ENCODE results near the gene MMP23B. TPM values are rescaled to one million over a fixed set of nuclear protein-coding genes. Genes with fewer than 3 reads are reported as not detected.

MMP23B gene
- total RNA-seq, 4 donors from 2014 or later = 0.62 TPM; not detected in 3

Other genes with a start within 250 kb of the MMP23B start
- 10 to 100 TPM; 35.0 to 91.1 (median 43.7) TPM for gene CCNL2, start 232.8 kb upstream of the MMP23B start, total RNA-seq
- 100 to 1,000 TPM; 167 to 260 (median 203) TPM for gene MRPL20, start 224.9 kb upstream of the MMP23B start, total RNA-seq
- 1 to 10 TPM in 3 of 4 donors, under 1 TPM in 1; 0.16 to 1.8 (median 1.3) TPM for gene ANKRD65, start 210.9 kb upstream of the MMP23B start, total RNA-seq
- gene VWA1, start 196.5 kb upstream of the MMP23B start, total RNA-seq = 1 to 10 TPM; 2.1 to 8.3 (median 6.0) TPM
- gene ATAD3C, start 182.5 kb upstream of the MMP23B start, total RNA-seq = under 1 TPM in 1 of 4 donors, not detected in 3; 0.07 TPM
- 1 to 10 TPM; 3.5 to 7.1 (median 5.9) TPM for gene ATAD3B, start 160.4 kb upstream of the MMP23B start, total RNA-seq
- gene ATAD3A, start 120.0 kb upstream of the MMP23B start, total RNA-seq = 10 to 100 TPM; 22.9 to 47.9 (median 35.6) TPM
- 1 to 10 TPM in 3 of 4 donors, not detected in 1; 1.1 to 2.0 (median 1.9) TPM for gene TMEM240, start 91.5 kb upstream of the MMP23B start, total RNA-seq
- gene SSU72, start 57.3 kb upstream of the MMP23B start, total RNA-seq = 100 to 1,000 TPM; 141 to 235 (median 208) TPM
- 1 to 10 TPM in 1 of 4 donors, under 1 TPM in 2, not detected in 1; 0.20 to 1.3 (median 0.94) TPM for gene FNDC10, start 32.0 kb upstream of the MMP23B start, total RNA-seq
- 100 to 1,000 TPM in 2 of 4 donors, 10 to 100 TPM in 2; 66.4 to 154 (median 117) TPM for gene MIB2, start 16.7 kb upstream of the MMP23B start, total RNA-seq
- gene CDK11B, start 26.8 kb downstream of the MMP23B start, total RNA-seq = 10 to 100 TPM; 19.5 to 49.0 (median 42.2) TPM
- gene SLC35E2B, start 60.6 kb downstream of the MMP23B start, total RNA-seq = 10 to 100 TPM; 13.5 to 21.8 (median 15.2) TPM
- 10 to 100 TPM in 3 of 4 donors, 1 to 10 TPM in 1; 9.0 to 14.6 (median 11.6) TPM for gene CDK11A, start 92.2 kb downstream of the MMP23B start, total RNA-seq
- 10 to 100 TPM; 20.1 to 33.1 (median 32.5) TPM for gene NADK, start 146.3 kb downstream of the MMP23B start, total RNA-seq

Data from gastrocnemius medialis (tissue), 4 donors.